AG04450 (cell line): ENCODE data around the gene PDE11A. TPM values are rescaled to one million over a fixed set of nuclear protein-coding genes. Genes with fewer than 3 reads are reported as not detected.
"Not testable (repeated sequence)": the region's sequence is repeated elsewhere in the genome, so short reads cannot be mapped to it uniquely, and the experiment has no call there.

Source experiments
- CTCF ChIA-PET: fragments of 300-600, 350-600 bp; formaldehyde crosslinking; extraction: SDS; loops from one replicate; lab custom pipeline; 2022; ENCODE audit warnings: antibody characterized with exemption, inconsistent platforms; lab: Charles Lee
- POLR2A ChIA-PET: fragments of 350-600 bp; formaldehyde crosslinking; extraction: SDS; loops from one replicate; lab custom pipeline; 2021; ENCODE audit warnings: antibody characterized with exemption, inconsistent platforms; lab: Yijun Ruan, JAX
- DNase-seq: peaks from one replicate; pipeline ENCODE4 v3.0.0-alpha.2; 2011; ENCODE audit warnings: low read depth, low spot score
- H3K27ac ChIP-seq: one replicate; pipeline ENCODE4 v1.5.1; 2012; ENCODE audit warnings: low read depth, low read length, control low read depth
- H3K27me3 ChIP-seq: one replicate; pipeline ENCODE4 v1.6.0; 2012; ENCODE audit warnings: low read length; ENCODE audit not compliant: control insufficient read depth, insufficient read depth
- H3K4me3 ChIP-seq: 2 replicates; pipeline ENCODE4 v1.5.1; 2011; ENCODE audit warnings: mild to moderate bottlenecking, low read depth, low read length, control low read depth
- H3K9me3 ChIP-seq: 2 replicates; pipeline ENCODE4 v1.5.1; 2012; ENCODE audit warnings: low read length; ENCODE audit not compliant: control insufficient read depth, insufficient read depth
- CTCF ChIP-seq: IDR thresholded peaks from 2 replicates; pipeline ENCODE4 v1.5.1; 2011; ENCODE audit warnings: low read depth, low read length, control low read depth, inconsistent platforms
- polyA plus RNA-seq: library from polyadenylated mRNA; depleted of rRNA; stranded (reverse); fragments of >200 nt; gene quantifications from 2 replicates; pipeline ENCODE4 v1.2.3, GENCODE V29; 2011

The PDE11A gene
- polyA plus RNA-seq, 1 experiment: 0.24 TPM

GRCh38 chr2:177972123-177972522 is 100.5 kb downstream of the PDE11A start:
- POLR2A ChIA-PET: no interaction called here
- no peak for TF ChIP-seq CTCF
- no peak overlapping the region for H3K27ac ChIP-seq
- no peak for DNase-seq
- H3K4me3 ChIP-seq: no peak overlapping the region
- H3K9me3 ChIP-seq: no peaks in the 10 kb centered on the region
- H3K27me3 ChIP-seq: no peaks in the 10 kb centered on the region
- CTCF ChIA-PET: interaction anchor here (0.5 kb wide), 1 partner anchor 424 kb away, joined by 3 read pairs; no protein-coding TSS in a partner anchor

GRCh38 chr2:177970670-177971454 is 101.7 kb downstream of the PDE11A start:
- POLR2A ChIA-PET: no interaction called here
- no peak for TF ChIP-seq CTCF
- Histone ChIP-seq H3K27me3 (no peaks in the 10 kb centered on the region), H3K27ac (no peak overlapping the region), H3K4me3 (no peak overlapping the region), H3K9me3 (no peaks in the 10 kb centered on the region)
- DNase-seq: no peak
- CTCF ChIA-PET: interaction anchor here (0.6 to 1.1 kb wide), 3 partner anchors 13 to 1087 kb away, joined by 3 read pairs; no protein-coding TSS in a partner anchor

GRCh38 chr2:177964892-177965291 is 107.7 kb downstream of the PDE11A start:
- no peak overlapping the region for H3K4me3 ChIP-seq
- POLR2A ChIA-PET: no interaction called here
- no peaks in the 10 kb centered on the region for H3K27me3 ChIP-seq
- DNase-seq: no peak
- H3K27ac ChIP-seq: no peak overlapping the region
- TF ChIP-seq CTCF: no peak
- H3K9me3 ChIP-seq: no peaks in the 10 kb centered on the region
- CTCF ChIA-PET: no interaction called here

- POLR2A ChIA-PET: no interaction called here
Observed at GRCh38 chr2:177952151-177952550, 120.4 kb downstream of the PDE11A start.

GRCh38 chr2:177947598-177947997 is 125.0 kb downstream of the PDE11A start:
- H3K27ac ChIP-seq, DNase-seq, POLR2A ChIA-PET, H3K4me3 ChIP-seq, CTCF ChIA-PET, H3K27me3 ChIP-seq, H3K9me3 ChIP-seq: not testable (repeated sequence)

More at GRCh38 chr2:177952151-177952550, 120.4 kb downstream of the PDE11A start:
- no peak for DNase-seq
- H3K4me3 ChIP-seq: no peak overlapping the region
- CTCF ChIA-PET: no interaction called here
- no peak overlapping the region for H3K27ac ChIP-seq
- no peaks in the 10 kb centered on the region for H3K27me3 ChIP-seq
- H3K9me3 ChIP-seq: no peaks in the 10 kb centered on the region
- no peak for TF ChIP-seq CTCF

- H3K9me3 ChIP-seq, H3K27me3 ChIP-seq, DNase-seq, H3K27ac ChIP-seq, POLR2A ChIA-PET, CTCF ChIA-PET, H3K4me3 ChIP-seq: not testable (repeated sequence)
Observed at GRCh38 chr2:177944530-177944929, 128.0 kb downstream of the PDE11A start.
